ENCODE results near the gene PFKM. TPM values are rescaled to one million over a fixed set of nuclear protein-coding genes. Genes with fewer than 3 reads are reported as not detected.

The PFKM gene
- total and polyA plus RNA-seq, 2 donors (not counting 3 experiments of a cell fraction or from before 2014, with no cell fraction given) = 53.4 to 74.4 TPM

GRCh38 chr12:48128800-48129199 lies 9.6 kb downstream of the PFKM start:
- dilution Hi-C loops (cut with MboI; ENCODE audit: extremely low pct_ligation_motif_present, low sequenced_read_pairs) = no loop called here
- no peaks in the 10 kb centered on the region for H4K20me1 ChIP-seq (replicated peaks; ENCODE audit: control insufficient read depth, extremely low read depth, insufficient read depth, low read length)
- no peak overlapping the region for H3K4me3 ChIP-seq (replicated peaks in 1 of 3; ENCODE audit: insufficient read depth in 1 of 3, low read depth in 1 of 3, low read length in 3 of 3)
- BruUV-seq (replicated peaks) = no TSS peak
- no peak for FAIRE-seq
- no peak overlapping the region for H3K4me2 ChIP-seq (ENCODE audit: insufficient read depth, low read length)
- POLR2A ChIA-PET = no interaction called here
- H3K79me2 ChIP-seq (ENCODE audit: control insufficient read depth, insufficient read depth, low read length) = peaks cover 4% of the 10 kb centered on the region
- peaks cover 3% of the 10 kb centered on the region for H3K4me1 ChIP-seq (ENCODE audit: control insufficient read depth, extremely low read depth, insufficient read depth, low read length)
- no peak for DNase-seq (ENCODE audit: low read depth, low spot score)
- H3K9me1 ChIP-seq (replicated peaks; ENCODE audit: control insufficient read depth, extremely low read depth, insufficient read depth, low read length) = no peaks in the 10 kb centered on the region
- no peak overlapping the region for H2AFZ ChIP-seq (ENCODE audit: low read depth, low read length)
- TF ChIP-seq MAX (IDR thresholded peaks at IDR 0.05; ENCODE audit: insufficient read depth, insufficient read length) = no peak
- TF ChIP-seq GATA2 (IDR thresholded peaks at IDR 0.05; ENCODE audit: insufficient read depth, insufficient read length, low read depth, low read length) = no peak
- TF ChIP-seq POLR2A (IDR thresholded peaks at IDR 0.05; ENCODE audit: low read depth, low read length) = no peak
- no peak for TF ChIP-seq POLR2AphosphoS5 (IDR thresholded peaks at IDR 0.05; ENCODE audit: insufficient read depth, low read depth, low read length)
- no peak for TF ChIP-seq EZH2 (IDR thresholded peaks at IDR 0.05; ENCODE audit: borderline replicate concordance, low read depth, low read length, severe bottlenecking)
- TF ChIP-seq JUN (IDR thresholded peaks at IDR 0.05; ENCODE audit: borderline replicate concordance, insufficient read depth, insufficient read length, low read depth) = no peak
- no peak for TF ChIP-seq MYC (IDR thresholded peaks at IDR 0.05; ENCODE audit: low read depth, low read length)
- TF ChIP-seq FOS (IDR thresholded peaks at IDR 0.05; ENCODE audit: borderline replicate concordance, insufficient read depth, low read length) = no peak
- TF ChIP-seq, protein P1, sequence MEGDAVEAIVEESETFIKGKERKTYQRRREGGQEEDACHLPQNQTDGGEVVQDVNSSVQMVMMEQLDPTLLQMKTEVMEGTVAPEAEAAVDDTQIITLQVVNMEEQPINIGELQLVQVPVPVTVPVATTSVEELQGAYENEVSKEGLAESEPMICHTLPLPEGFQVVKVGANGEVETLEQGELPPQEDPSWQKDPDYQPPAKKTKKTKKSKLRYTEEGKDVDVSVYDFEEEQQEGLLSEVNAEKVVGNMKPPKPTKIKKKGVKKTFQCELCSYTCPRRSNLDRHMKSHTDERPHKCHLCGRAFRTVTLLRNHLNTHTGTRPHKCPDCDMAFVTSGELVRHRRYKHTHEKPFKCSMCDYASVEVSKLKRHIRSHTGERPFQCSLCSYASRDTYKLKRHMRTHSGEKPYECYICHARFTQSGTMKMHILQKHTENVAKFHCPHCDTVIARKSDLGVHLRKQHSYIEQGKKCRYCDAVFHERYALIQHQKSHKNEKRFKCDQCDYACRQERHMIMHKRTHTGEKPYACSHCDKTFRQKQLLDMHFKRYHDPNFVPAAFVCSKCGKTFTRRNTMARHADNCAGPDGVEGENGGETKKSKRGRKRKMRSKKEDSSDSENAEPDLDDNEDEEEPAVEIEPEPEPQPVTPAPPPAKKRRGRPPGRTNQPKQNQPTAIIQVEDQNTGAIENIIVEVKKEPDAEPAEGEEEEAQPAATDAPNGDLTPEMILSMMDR (IDR thresholded peaks at IDR 0.05; ENCODE audit: extremely low read depth in 1 of 2, insufficient read depth in 1 of 2, low read depth in 1 of 2, low read length in 2 of 2) = no peak
- intact Hi-C loops (cut with micrococcal nuclease) = no loop called here
- H3K27ac ChIP-seq (ENCODE audit: insufficient read depth, low read depth, low read length) = no peak overlapping the region
- CTCF ChIA-PET = interaction anchor here (1.2 kb wide), 1 partner anchor 10 kb away, joined by 5 read pairs; the partner anchor contains the start of gene PFKM
- H3K9ac ChIP-seq (replicated peaks; ENCODE audit: extremely low read depth, insufficient read depth, low read length) = no peak overlapping the region
- no peaks in the 10 kb centered on the region for H3K9me3 ChIP-seq (replicated peaks; ENCODE audit: control insufficient read depth, insufficient read depth, low read length)
- no peaks in the 10 kb centered on the region for H3K27me3 ChIP-seq (ENCODE audit: control insufficient read depth in 2 of 2, insufficient read depth in 2 of 2, low read length in 2 of 2)
- H3K36me3 ChIP-seq (ENCODE audit: control insufficient read depth in 2 of 2, extremely low read depth in 1 of 2, insufficient read depth in 2 of 2, low read length in 2 of 2) = peaks cover 17 to 18% of the 10 kb centered on the region in 2 experiments
